Stimulated activated CD8-positive, alpha-beta memory T cell treated with anti-CD3 and anti-CD28 coated beads, Interleukin-7, amount 100 ng/mL, for 48 hours (primary cell): ENCODE measurements around the gene PAK2.
A peak's percentile ranks its signal among the peaks of the same experiment; 100 is the strongest.
"Not testable (repeated sequence)": the region's sequence is repeated elsewhere in the genome, so short reads cannot be mapped to it uniquely, and the experiment has no call there.

Source experiments
- DNase-seq, 2 donors: peaks; one replicate each; pipeline ENCODE4 v3.0.0-alpha.2; 2020; ENCODE audit warnings: low read depth in 1 of 2; ENCODE audit errors: extremely low read depth in 1 of 2

The PAK2 gene

DNA sequence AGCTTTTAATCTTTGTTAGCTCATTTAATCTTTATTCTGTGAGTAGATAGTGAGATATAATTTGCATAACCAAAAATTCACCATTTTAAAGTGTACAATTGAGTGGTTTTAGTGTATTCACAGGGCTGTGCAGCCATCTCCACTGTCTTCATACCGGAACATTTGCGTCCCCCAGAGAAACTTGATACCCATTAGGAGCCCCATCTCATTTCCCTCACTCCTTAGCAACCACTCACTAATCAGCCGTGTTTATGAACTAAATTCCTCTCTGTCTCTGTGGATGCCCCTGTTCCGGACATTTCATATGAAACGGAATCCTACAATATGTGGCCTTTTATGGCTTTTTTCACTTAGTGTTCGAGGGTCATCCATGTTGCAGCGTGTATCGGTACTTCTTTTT is 38.2 kb downstream of the PAK2 start:
- DNase-seq = no peak

DNA sequence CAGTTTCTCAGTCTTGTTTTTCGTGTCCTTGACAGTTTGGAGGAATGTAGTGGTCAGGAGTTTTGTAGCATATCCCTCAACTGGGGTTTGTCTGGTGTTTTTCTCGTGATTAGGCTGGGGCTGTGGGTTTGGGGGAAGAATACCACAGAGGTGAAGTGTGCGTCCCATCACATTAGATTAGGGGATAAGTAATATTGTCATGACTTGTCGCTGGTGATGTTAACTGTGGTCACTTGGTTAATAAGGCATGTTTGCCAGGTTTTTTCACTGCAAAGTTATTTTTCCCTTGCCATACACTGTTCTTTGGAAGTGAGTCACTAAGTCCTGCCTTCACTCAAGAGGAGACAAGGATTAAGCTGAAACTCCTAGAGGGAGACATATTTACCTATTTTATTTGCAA is 39.1 kb downstream of the PAK2 start:
- DNase-seq = no peak

- no peak for DNase-seq
Observed at GRCh38 chr3:196782511-196782910, 42.9 kb downstream of the PAK2 start.

DNA sequence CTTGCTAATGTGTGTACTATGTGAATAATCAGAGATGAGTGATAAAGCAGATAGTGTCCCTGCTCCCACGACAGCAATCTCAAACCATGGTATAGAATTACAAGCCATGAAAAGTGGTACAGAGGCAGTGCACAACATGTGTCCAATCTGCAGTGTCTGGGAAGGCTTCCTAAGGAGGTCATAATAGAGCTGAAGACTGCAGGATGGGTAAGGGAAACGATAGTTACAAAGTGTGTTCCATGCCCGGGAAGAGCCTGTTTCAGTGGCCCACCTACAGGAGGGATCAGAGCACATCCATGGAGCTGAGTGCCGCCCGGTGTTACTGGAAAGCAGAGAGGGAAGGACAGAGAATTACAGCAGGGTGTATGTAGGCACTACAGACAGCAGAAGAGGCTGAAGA is 48.9 kb downstream of the PAK2 start:
- DNase-seq = no peak

GRCh38 chr3:196789885-196790359 is 50.3 kb downstream of the PAK2 start:
- DNase-seq = no peak

- no peak for DNase-seq
Observed at GRCh38 chr3:196790636-196791035, 51.0 kb downstream of the PAK2 start.

- no peak for DNase-seq
Observed at GRCh38 chr3:196792771-196793170, 53.1 kb downstream of the PAK2 start.

DNA sequence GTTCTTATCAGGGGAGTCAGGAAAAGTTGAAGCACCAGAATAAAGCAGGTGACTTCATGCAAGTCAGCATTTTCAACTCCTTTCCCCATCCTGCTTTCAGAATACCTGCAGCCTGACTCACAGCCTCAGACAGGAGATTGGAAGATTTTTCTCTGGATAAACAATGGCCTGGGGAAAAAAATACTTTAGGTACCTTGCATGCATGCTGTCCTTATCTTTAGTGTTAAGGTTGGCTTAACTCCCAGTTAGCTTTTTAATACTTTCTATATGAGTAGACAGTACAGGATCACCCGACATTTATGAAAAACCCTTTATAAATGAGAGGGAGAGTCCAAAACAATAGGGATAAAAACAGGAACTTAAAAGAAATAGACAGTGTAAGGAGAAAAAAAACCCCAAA is 53.6 kb downstream of the PAK2 start:
- DNase-seq = no peak

- DNase-seq = no peak
Observed at GRCh38 chr3:196794467-196794866, 54.8 kb downstream of the PAK2 start.

DNA sequence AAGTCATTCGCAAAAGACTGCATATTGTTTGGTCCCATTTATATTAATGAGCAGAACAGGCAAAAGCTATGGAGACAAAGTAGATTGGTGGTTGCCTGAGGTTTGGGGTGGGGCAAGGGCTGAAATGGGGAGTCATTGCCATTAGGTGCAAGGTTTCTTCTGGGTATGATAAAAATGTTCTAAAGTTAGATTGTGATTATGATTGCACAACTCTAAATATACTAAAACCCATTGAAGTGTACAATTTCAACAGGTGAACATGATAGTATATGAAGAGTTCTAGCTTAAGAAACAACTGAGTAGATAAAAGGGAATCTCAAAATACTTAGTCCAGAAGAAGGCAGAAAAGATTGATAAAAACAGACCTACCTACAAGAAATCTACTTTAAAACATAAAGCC is 56.7 kb downstream of the PAK2 start:
- no peak for DNase-seq

GRCh38 chr3:196800742-196801434 is 61.2 kb downstream of the PAK2 start:
- DNase-seq = no peak

DNA sequence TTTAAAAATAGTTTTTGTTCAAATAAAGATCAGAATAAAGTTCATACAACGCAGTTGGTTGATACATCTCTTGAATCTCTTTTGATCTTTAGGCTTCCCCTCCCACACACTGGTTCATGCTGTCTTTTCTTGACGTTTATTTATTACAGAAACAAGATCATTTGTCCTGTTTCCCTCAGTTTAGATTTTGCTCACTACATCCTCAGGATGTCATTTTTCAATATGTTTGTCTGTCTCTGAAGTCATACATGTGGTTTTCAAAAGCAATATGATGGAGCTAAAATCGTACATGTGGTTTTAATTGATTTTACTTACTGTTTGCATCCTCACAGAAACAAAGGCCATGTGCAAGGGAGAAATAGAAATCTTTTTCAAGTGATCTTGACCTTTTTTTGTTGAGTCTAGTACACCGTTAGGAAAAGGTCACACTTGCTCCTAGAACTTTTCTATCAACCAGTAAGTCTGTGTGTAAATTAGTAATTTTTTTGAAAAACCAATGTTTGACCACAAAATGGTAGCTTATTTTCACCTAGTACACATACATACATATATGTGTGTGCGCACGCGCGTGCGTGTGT is 64.3 kb downstream of the PAK2 start:
- DNase-seq = no peak

- DNase-seq = no peak
Observed at GRCh38 chr3:196804773-196805172, 65.1 kb downstream of the PAK2 start.

- DNase-seq = no peak
Observed at GRCh38 chr3:196810963-196811581, 71.4 kb downstream of the PAK2 start.

DNA sequence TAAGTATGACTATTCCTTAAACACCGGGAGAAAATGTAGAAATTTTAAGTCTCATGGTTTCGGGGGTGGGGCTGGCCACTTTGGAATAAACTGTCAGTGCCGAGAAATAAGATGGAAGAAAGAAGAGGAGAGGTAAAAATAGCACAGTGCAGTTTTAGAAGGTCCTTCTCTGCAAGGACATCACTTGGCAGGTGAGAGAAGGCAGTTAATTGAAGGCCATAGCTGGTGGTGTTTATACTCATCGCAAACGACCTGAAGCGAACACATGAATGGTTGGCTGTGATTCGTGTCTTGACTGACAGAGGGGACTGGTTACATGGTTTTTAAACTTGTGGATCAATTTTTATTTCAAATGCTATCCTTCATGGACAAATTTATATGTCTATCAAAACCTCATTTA is 73.2 kb downstream of the PAK2 start:
- no peak for DNase-seq

DNA sequence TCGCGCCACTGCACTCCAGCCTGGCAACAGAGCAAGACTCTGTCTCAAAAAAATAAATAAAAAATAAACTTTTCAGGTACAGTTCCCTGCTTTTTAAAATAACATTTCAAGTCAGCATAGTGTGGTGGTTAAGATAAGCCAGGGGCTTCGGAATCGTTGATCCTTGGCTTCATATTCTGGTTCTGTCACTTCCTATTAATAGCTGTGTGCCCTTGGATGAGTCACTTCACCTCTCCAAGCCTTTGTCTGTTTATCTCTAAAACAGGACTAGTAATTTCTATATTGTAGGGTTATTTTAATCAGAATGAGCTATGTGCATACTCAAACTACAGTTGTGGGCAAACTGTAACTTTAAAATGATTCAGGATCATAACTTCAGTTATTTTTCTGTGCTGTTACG is 74.2 kb downstream of the PAK2 start:
- DNase-seq = no peak

GRCh38 chr3:196821806-196822355 is 82.2 kb downstream of the PAK2 start:
- DNase-seq = no peak

DNA sequence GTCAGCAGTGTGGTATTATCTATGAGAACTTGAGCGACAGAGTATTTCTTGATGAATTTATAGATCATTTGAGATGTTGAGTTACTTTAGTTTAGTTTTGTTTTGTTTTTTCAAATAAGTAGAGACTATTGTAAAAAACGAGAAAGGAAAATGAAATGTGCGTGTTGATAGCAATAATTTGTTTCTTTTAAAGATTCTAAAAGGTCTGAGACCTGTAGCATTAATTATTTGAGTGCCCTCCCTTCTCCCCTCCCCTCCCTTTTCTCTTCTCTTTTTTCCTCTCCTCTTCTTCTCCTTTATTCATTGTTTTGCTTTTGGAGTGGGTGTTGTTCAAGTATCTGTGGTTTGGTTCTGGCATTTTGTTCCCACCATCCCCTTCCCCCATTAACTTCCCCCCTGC is 90.0 kb downstream of the PAK2 start:
- not testable (repeated sequence) for DNase-seq

GRCh38 chr3:196835086-196835485 is 95.4 kb downstream of the PAK2 start:
- no peak for DNase-seq

DNA sequence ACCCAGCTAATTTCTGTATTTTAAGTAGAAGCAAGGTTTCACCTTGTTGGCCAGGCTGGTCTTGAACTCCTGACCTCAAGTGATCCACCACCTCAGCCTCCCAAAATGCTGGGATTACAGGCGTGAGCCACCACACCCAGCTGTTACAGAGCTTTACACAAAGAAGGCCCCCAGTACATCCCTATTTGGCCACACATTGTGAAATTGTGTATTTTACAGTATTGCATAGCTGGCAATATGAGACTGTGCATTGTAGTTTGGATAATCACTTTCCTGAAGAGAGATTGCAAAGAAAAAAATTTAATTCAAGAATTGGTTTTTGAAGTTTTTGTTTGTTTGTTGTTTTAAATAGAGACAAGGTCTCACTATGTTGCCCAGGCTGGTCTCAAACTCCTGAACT is 97.0 kb downstream of the PAK2 start:
- DNase-seq = not testable (repeated sequence)

DNA sequence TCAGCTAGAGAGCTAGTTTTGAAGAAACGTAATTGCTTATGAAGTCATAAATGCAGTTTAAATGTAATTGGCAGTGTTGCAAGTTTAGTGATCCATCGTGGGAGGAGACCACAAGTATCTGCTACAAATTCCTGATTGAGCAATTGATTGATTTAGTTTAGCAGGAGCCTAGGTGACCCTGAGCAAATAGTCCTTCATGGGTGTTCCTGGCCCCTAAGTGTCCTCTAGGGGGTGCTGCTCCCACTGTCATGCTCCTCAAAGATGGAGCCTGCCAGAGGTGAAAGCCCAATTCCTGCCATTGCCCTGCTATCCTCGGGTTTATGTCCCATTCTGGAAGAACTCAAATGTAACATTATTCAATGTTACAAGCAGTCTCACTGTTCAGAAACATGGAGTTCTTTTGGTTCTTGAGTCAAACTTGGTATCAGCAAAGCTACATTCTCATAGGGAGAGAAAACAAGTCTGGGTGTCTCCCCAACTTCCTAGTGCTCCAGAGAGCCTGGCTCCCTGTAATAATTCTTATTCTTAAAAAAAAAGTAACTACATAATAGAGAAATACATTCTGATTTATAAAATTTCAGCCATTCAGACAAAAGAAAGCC is 98.3 kb downstream of the PAK2 start:
- peak; percentile 13 to 58 for DNase-seq

GRCh38 chr3:196839351-196839750 is 99.7 kb downstream of the PAK2 start:
- DNase-seq = not testable (repeated sequence)
